Measurements from ENCODE around the gene PRKAG2. TPM values are rescaled to one million over a fixed set of nuclear protein-coding genes. Genes with fewer than 3 reads are reported as not detected.

Gene PRKAG2
- polyA plus RNA-seq, 1 donor: 38.3 TPM

DNA sequence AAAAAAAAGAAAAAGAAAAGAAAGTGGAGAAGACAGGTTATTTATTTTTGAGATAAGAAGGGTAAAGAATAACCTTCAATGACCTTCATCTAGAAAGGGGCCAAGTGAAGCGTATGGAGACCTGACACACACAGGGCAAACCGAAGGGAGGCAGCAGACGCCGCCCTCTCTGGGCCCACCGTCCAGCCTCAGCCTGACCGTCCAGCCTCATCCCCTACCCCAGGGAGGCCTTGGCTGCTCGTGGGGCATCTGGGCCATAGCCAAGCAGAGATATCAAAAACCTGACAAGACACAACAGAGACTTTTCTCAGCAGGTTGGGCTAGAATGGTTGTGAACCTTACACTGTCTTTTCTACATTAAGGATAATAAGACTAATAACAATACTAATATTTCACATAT is 10.9 kb downstream of the PRKAG2 start:
- no peak for DNase-seq

DNA sequence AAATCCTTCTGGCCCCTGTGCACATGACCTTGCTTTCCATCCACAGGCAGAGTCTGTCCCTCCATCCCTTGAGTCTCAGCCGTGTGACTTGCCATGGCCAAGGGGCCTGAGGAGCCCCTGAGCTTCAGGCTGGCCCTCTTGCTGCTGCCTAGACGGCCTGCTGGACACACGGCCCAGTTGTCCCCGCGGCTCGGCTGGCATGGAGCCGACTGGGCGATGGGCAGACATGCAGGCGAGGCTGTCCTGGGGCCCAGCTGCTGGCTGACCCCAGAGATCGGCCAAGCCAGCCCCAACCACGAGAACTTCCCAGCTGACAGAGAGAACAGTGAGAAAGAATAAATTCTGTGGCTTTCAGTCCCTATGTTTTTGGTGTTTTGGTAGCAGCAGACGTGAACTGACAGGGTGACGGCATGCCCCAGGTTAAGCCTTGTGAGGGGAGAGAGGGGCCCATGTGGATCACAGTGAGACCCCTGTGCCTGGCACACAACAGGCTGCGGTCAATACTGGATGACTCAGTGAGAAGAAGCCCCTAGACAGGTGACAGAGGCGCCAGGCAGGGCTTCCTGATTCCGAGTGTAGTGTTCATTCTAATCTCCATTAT is 11.7 kb downstream of the PRKAG2 start:
- DNase-seq: no peak

DNA sequence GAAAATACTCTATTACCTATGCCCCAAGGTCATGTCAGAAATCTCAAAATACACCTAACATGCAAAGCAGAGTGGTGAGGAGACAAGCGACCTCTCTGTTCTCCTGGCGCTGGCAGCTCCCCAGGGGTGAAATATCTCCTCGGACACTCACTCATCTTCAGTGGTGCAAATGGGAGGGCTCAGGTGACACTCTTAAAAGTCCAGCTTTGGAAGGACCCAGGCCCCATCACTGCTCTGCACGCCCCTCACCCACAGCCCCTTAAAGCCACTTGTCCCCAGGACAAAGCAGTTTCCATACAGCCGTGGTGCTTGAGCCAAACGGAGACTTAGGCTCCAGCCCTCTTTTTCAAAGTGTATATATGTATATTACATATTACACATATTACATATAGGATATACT is 12.4 kb downstream of the PRKAG2 start:
- DNase-seq: no peak

DNA sequence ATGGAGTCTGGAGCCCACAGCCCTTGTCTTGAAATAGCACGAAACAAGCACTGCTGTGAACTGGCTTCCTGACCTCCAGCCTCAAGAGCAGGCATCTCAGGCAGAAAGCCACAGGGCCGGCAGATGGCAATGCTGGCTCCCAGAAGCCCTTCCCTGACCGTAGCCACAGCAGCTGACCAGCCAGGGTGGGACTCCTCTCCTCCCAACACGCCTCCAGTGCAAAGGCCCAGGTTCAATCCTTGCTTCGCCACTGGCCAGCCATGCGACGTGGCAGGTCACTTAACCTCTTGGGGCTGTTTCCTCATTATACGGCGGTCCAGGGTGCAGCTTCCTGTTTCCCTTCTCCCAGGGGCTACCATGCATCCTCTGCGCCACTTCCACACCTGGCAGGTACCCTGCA is 12.8 kb downstream of the PRKAG2 start:
- DNase-seq: no peak

DNA sequence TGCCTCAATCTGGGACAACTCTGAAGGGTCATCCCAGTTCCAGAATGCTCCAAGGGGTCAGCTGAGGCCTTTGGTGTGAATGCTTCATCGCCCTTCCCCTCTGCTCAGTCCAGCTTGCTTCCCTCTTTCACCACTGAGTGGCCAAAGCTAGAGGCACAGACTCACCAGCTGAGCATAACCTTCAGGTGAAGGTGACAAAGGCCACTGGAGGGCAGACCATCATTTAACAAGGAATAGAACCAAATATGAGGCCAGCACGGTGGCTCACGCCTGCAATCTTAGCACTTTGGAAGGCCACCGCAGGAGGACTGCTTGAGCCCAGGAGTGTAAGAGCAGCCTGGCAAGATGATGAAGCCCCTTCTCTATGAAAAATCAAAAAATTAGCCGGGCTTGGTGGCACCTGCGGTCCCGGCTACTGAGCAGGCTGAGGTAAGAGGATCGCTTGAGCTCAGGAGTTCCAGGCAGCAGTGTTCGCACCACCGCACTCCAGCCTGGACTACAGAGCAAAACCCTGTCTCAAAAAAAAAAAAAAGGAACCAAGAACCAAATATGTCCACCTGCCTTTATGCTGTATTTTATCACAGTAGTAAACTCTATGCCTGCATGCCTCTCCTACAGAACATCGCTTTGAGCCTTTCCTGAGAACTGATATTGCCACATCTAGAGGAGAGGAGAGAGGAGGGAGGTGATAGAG is 13.4 kb downstream of the PRKAG2 start:
- DNase-seq: no peak

DNA sequence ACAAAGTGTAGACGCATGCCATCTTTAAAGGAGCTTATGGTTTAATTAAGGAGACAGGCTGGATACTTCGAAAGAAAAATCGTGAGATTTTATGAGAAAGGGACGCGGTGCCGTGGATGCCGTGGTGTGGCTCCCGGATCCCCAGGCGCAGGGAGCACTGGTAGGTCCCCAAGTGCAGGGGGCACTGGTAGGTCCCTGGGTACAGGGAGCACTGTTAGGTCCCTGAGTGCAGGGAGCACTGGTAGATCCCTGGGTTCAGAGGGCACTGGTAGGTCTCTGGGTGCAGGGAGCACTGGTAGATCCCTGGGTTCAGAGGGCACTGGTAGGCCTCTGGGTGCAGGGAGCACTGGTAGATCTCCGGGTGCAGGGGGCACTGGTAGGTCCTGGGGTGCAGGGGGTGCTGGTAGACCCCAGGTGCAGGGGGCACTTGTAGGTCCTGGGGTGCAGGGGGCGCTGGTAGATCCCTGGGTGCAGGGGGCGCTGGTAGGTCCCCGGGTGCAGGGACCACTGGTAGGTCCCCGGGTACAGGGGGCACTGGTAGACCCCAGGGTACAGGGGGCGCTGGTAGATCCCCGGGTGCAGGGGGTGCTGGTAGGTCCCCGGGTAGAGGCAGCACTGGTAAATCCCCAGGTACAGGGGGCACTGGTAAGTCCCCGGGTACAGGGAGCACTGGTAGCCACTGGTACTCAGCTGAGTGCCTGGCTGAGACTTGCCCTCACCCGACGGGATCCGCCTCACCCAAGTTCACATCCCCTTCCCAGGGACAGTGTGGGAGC is 14.1 kb downstream of the PRKAG2 start:
- no peak for DNase-seq

DNA sequence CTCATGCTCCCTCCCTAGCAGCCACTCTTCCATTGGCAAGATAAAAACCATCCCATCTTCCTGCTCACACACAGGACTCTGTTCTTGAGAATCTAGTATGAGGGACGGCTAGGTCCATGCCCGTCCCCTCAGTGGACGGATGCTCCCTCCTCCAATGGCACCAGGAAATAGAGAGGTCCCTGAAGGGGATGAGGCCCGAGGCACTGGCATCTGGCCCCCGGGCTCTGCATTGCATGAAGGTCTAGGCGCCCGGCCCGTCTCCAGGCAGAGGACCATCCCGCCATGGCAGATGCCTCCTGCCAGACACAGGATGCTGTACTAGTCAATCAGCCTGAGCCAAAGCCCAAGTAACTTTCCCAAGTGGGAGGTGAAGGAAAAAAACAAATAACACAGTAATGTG is 15.0 kb downstream of the PRKAG2 start:
- DNase-seq: no peak

DNA sequence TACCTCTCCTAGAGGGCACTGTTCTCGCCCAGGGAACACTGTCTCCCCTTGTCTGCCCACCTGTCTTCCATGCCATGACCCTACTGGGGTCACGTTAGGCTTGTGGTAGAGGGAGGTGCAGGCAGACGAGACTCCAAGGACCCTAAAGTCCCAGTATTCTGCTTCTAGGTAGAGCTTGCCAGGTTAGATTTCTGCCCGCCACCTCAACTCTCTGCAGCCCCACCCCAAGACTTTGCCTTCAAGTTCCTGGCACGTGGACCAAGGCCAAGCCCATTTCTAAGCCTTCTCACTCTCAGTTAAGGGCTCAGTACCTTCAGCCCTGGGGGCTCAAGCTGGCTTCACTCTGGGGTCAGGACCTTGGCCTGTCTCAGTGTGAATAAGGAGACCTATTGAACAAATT is 16.1 kb downstream of the PRKAG2 start:
- no peak for DNase-seq

DNA sequence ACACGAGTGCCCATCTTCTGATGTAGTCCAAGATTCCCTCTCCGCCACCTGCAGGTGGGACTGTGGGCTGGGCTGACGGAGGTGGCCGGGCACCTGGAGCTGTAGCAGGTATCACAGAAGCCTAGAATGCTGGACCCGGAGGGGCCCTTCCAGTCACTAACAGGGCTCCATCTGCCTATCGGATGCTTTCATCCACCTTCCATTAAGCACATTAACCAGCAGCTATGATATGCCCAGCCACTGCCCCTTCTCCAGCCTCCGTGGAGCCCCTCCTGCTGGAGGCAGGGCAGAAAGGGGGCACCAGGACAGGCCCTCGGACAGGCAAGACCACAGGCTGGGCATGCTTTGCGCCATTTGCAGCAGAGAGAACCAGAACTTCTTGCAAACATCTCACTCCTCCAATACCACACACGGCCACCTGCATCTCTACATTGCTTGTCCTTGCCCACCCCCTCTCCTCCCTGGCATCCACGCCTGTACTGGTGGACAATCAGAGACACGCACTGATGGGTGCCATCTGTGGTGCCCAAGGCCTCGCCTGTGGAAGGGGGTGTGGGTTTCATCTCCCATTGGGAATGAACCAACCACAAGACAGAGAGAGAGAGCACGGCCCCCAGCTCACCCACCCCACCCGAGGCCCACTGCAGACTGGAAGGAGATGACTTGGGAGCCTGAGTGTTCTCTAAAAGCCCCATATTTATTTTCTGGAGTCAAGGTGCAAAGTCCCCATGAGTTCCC is 16.8 kb downstream of the PRKAG2 start:
- no peak for DNase-seq

DNA sequence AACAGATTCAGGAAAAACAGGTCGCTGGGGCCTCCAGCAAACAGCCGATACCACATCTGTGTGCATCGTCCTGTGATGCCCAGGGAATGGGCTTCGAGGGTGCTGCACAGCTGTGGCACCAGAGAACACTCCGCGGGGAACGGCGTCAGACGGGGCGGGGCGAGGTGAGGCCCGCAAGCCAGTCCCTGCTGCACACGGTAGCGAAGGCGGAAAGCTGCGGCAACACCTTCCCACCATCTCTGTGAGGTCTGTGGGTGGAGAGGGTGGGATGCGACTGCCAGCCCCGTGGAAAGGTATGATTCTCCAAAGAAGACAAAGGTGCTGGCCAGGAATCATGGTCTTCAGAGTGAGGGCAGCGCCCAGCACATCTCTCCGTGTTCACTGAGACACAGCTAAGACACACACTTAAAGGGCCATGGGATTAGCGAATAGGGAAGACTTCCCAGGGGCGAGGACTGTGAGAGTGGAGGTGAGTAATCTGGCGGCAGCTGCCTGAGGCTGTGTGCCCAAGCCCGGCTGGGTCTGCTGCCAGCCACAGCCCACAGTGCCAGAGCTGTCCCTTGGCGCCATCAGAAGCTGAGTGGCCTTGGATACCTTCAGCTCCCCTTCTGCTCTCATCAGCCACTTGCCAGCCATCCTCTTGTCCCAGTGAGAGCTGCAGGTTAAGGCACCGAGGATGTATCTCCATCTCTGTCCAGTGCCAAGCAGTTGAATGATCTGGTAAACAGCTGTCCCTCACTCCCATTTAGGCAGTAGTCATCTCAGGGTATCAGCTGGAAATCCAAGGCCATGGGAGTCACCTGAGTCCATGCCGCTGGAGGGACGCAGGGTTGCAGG is 17.6 kb downstream of the PRKAG2 start:
- no peak for DNase-seq

DNA sequence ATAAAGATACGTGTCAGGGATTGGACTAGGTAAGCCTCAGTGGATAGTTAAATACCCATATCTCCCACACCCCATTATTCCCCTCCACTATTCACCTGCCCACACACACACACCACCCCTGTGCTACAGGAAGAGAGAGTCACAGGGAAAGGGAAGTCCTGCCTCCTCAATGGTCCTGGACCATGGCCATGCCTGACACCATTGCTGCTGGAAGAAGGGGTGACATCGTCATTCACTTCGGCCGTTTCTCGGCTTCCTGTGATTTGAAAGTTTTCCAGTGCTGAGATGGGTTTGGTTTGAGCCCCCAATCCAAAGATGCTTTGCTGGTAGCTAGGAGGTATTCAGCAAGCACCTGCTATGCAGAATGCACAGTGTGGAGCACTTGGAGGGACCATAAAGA is 18.5 kb downstream of the PRKAG2 start:
- DNase-seq: no peak

DNA sequence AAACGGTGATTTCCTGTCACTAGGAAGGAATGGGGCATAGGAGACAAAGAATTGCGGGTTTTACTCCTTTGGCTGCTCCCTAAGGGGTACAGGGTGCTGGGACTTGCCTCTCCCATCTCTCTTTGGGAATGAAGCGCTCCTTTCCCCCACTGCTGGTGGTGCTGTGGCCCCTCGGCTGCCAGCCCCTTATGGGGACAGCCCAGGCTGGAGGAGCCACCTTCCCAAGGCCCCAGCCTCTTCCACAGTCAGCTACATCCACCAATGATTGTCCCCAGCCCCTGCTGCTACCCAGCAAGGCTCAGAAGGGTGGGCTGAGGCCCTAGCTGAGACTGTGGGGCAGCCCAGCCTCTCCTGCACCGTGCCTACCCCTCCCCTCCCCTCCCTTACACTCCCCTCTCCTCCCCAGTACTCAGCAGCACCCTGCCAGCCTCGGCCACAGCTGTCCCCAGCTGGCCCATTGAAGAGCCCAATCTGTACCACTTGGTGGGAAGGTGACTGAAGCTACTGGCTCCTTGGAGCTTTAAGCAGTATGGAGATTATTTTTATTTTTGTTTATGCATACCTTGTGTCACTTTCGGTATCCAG is 19.0 kb downstream of the PRKAG2 start:
- no peak for DNase-seq

DNA sequence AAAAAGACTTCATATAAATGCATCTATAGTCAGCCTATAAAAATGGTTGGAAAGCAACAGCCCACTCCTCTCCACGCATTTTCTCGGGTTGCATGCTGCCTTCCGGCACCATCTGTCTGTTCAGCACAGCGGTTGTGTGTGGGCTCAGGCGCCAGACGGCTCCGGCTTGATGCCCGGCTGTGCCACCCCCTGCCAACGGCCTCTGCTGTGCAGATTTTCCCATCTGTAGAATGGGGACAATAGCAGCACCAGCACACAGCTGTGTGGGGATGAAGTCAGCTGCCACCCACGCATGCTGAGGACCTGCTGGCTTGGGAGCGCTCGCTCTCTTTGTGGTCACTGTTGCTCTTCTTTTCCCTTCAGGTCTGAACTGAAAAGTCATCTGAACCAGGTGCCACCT is 19.5 kb downstream of the PRKAG2 start:
- no peak for DNase-seq

DNA sequence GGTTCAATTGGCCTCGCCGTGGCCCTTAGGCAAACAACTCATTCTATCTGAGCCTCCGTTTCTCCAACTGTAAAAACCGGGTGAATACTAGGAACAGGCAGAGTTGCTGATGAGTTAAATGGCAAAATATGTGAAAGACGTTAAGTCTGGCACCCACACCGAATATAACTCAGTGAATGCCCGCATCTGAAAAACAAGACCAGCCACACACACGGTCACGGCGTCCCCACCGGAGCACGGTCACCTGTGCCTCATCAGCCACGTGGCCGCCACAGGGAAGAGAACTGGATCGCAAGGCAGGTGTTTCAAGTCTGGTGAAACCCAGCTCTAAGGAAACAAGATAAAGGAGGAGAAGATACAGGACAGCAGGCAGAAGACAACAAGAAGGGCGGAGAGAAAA is 20.4 kb downstream of the PRKAG2 start:
- DNase-seq: no peak

DNA sequence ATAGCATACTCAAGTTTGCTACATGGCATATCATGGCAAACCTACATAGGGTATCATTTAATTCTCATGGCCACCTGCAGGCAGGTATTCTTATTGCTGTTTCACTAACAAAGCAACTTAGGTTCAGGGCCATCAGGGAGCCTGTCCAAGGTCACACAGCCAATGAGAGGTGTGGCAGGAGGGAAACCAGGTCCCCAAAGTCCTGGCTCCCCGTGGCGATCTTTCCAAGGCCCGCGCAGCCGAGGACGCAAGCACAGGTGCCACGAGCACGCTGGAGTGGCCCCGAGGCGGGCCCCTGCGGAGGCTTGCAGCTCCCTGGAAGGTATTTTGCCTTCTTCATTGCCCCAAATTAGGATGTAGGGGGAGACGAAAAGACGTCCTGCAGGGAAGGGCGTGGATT is 20.8 kb downstream of the PRKAG2 start:
- no peak for DNase-seq

DNA sequence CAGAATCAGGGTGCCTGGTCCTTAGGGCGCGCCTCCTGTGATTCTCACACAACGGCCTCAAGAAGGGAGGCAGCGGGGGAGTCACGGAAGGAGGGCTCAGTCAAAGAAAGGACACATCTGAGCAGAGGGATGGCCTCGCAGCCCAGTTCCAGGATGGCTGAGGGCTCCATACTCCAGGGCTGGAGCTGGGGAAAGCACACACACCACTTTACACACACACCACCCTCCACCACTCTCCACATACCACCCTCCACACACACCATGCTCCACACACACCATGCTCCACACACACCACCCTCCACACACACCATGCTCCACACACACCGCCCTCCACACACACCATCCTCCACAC is 22.2 kb downstream of the PRKAG2 start:
- no peak for DNase-seq

DNA sequence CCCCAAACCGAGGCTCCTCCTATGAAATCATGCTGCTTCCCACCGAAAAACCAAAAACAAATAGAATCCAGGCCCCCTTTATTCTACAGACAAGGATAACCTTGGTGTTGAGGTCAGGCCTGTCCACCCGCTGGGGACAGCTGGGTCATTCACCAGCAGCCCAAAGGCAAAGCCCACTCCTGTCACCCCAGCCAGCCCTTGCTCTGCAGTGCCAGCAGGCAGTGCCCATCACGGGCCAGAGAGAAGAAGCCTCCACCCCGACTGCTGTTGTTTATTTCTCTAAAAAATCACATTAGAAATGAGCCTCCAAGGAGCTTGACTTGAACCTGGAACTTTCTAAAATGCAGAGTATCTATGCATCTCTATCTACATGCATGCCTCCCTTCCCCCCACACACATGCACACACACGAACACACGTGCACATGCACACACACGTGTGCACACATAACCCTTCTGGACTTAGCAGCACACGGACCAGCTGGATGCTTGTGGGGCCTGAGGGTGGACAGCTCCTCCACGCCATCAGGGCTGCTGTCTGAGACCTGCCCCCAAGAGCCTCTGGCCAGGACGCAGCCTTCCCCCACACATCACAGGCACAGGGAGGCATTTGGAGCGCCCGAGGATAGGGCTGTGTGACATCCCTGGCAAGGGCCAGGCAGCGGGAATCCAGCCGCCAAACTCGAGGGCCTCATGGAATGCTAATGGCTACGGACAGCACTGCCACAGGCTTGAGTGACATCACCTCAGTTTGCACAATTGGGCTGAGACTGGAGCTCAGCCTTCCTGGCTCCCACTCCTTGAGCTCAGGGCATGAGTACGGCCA is 22.8 kb downstream of the PRKAG2 start:
- DNase-seq: no peak

DNA sequence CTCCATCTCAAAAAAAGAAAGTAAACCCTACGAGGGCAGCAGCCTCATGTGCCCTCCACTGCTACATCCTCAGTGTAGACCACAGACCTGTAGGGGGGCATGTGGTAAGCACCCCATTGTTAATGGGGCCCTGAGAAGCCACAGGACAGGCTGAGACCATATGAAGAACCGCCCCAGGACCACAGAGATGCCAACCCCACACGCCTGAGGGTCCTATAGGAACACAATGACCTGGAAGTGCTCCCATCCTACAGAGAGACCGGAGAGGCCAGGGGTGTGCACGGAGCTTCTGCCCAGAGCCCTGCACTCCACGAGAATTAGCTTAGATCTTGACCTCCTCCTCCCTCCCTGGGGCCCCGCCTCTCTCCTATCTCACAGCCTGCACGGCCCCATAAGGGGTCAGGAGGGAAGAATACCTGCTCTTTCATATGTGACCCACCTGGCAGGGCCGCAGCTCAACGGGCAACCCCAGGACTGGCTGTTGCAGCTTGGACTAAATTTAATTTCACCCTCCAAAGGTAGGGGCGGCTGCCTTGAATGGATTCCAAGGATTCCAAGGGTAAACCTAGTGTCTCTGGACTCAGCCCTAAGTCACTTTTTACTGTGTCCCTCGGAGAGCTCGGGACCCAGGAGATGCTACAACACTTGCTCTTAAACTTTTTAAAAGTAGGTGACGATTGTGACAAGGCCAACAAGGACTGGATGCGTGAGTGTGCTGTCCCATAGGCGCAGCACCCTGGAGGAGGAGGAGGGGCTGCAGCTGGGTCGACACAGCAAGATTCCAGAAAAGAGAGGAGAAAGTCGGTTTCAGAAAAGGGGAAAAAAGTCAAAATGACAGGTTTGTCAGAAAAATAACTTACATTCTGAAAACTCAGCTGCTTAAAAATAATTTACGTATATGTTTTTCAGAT is 24.2 kb downstream of the PRKAG2 start:
- DNase-seq: no peak

DNA sequence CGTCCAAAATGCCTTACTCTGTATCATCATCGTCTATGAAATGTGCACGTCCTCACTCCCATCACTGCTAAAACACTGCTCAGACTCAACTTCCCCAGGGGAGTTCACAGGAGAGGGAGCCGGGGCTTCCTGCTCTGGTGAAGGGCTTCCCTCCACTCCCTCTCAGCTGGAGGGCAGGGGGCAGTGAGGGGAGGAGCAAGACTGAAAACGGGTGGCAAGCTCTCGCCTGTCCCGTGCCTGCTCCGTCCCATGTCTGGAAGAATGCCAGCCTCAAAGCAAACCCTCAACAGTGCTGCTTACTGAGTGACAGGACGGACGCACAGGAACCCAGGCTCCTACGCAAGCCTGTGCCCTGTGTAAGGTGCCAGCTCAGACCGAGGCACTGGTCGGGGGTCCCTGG is 25.1 kb downstream of the PRKAG2 start:
- DNase-seq: no peak
